K562 (cell line): Measurements from ENCODE around the gene RNF150.

Experiments
- ELF1 ChIP-seq: fragments of 200-800 bp; sonication (Bioruptor generic); IDR thresholded peaks from 2 replicates; pipeline ENCODE4 v1.6.1; 2016; ENCODE audit warnings: missing genetic modification characterization, missing compliant biosample characterization
- MEF2A ChIP-seq: IDR thresholded peaks from 2 replicates; pipeline ENCODE4 v1.6.1; 2011; ENCODE audit warnings: low read depth, mild to moderate bottlenecking, low read length, moderate library complexity; ENCODE audit not compliant: control insufficient read depth
- PHF20 ChIP-seq: fragments of 450-650 bp; IDR thresholded peaks from 2 replicates; pipeline ENCODE4 v1.6.1; 2018; ENCODE audit not compliant: partially characterized antibody
- TF ChIP-seq, protein P1 (sequence below), 3 experiments: IDR thresholded peaks in 2 of 3; conservative IDR thresholded peaks in 1 of 3; 2 replicates each; pipeline ENCODE4 v1.5.1; 2011 to 2012; ENCODE audit warnings: low read length in 3 of 3, mild to moderate bottlenecking in 3 of 3, control low read depth in 2 of 3, improper control_type of control experiment in 1 of 3, inconsistent platforms in 1 of 3, low read depth in 1 of 3, mixed read lengths in 1 of 3, moderate library complexity in 1 of 3; ENCODE audit not compliant: insufficient read depth in 2 of 3

DNA sequence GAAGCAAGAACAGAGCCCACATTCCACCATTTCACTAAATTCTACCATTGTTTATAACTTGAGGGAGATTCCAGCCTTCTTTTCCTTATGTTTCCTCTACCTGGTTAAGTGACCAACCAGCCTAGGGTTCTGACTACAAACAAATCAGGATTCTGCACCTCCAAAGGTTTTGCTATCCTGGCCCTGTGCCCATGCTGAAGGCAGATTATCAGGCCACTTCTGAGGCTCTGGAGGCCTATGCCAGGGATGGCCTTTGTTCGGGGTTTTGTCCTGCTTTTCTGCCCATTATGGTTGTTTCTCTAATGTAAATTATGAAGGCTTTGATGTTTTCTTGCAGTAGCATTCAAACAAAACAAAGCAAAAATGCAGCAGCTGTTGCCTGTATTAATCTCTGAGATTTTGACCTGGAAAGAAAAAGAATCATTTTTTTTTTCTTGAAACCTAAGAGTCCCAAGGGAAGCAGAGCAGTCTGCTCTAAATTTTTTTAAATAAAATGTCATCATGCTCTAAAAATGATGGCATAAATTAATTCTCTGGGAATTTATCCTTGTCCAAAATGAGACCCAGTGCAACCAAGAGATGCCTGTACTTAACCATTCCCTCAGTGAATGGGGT is 55.6 kb downstream of the RNF150 start:
- TF ChIP-seq ELF1 (tag) (no peak), PHF20 (no peak), MEF2A (no peak)
- TF ChIP-seq, protein P1, sequence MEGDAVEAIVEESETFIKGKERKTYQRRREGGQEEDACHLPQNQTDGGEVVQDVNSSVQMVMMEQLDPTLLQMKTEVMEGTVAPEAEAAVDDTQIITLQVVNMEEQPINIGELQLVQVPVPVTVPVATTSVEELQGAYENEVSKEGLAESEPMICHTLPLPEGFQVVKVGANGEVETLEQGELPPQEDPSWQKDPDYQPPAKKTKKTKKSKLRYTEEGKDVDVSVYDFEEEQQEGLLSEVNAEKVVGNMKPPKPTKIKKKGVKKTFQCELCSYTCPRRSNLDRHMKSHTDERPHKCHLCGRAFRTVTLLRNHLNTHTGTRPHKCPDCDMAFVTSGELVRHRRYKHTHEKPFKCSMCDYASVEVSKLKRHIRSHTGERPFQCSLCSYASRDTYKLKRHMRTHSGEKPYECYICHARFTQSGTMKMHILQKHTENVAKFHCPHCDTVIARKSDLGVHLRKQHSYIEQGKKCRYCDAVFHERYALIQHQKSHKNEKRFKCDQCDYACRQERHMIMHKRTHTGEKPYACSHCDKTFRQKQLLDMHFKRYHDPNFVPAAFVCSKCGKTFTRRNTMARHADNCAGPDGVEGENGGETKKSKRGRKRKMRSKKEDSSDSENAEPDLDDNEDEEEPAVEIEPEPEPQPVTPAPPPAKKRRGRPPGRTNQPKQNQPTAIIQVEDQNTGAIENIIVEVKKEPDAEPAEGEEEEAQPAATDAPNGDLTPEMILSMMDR (IDR thresholded peaks at IDR 0.05 in 2 of 3, conservative IDR thresholded peaks at IDR 0.05 in 1 of 3; ENCODE audit: insufficient read depth in 2 of 3, low read depth in 1 of 3, low read length in 3 of 3) = no peak
